Stimulated activated CD4-positive, alpha-beta T cell treated with anti-CD3 and anti-CD28 coated beads, Interleukin-2, amount 100 ng/mL, for 4 hours (primary cell): ENCODE results near the gene ITGB1.
A peak's percentile ranks its signal among the peaks of the same experiment; 100 is the strongest.
"Not testable (repeated sequence)": the region's sequence is repeated elsewhere in the genome, so short reads cannot be mapped to it uniquely, and the experiment has no call there.

ENCODE experiments used
- DNase-seq: peaks from one replicate; pipeline ENCODE4 v3.0.0-alpha.2; 2020; ENCODE audit warnings: low read depth

ITGB1 gene

DNA sequence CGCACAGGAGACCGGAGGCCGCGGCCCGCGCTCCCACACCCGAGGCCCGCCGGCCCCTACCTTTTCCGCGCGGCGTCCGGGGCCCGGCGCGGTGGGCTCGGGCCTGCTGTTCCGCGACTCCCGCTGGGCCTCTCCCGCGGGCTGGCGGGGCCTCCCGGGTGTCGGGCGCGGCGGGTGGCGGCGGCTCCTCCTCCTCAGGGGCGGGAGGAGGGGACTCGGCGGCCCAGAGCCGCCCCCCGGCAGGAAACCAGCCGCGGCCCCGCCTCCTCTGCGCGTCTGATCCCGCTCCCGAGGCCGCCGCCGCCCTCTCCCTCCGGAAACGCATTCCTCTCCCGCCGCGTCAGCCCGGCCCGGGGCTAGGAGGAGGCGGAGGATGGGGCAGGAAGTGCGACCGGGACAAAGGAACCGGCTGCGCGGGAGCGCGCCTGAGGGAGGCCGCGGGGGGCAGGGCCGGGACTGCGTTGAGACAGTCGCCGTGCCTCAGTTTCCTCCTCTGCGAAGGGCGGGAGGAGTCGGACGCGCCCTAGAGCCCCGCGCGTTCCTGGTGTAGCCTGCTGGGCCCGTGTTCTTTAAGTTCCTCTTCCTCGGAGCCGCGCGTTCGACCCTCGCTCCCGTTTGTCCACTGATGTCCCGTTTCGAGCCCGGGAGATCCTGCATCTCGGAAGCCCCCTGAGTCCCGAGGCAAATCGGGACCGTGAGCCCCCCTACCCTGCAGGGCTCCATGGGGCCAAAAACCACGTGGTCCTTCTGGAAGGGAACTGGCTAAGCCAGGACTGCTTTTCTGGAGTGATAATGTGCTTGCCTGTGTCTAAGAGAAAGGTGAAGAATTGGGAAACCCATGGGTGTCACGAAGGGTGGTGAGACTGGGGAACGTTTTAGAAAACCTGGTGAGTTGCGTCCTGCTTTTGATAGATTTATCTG lies at the start of gene ITGB1:
ITGB1 (minus strand) TSS at position 146 of the 921 bp plus-strand sequence. CDS start 22,672 bp downstream, outside the sequence.
- DNase-seq, result peak; percentile 77

DNA sequence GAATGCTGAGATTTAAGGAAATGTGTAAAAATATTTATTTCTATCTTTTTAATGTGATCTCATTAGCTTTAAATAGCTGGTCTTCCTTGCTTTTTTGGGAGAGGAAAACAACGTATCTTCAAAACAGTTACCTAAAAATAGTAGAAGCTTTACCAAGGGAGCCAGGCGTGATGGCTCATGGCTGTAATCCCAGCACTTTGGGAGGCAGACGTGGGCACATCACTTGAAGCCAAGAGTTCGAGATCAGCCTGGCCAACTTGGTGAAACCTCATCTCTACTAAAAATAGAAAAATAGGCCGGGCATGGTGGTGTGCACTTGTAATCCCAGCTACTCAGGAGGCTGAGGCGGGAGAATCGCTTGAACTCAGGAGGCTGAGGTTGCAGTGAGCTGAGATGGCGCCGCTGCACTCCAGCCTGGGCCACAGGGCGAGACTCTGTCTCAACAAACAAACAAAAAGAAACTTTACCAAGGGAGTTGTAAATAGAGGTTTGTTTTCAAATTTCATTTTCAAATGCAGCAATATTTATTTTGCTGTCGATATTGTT lies 48.4 kb upstream of the ITGB1 start:
- no peak for DNase-seq

DNA sequence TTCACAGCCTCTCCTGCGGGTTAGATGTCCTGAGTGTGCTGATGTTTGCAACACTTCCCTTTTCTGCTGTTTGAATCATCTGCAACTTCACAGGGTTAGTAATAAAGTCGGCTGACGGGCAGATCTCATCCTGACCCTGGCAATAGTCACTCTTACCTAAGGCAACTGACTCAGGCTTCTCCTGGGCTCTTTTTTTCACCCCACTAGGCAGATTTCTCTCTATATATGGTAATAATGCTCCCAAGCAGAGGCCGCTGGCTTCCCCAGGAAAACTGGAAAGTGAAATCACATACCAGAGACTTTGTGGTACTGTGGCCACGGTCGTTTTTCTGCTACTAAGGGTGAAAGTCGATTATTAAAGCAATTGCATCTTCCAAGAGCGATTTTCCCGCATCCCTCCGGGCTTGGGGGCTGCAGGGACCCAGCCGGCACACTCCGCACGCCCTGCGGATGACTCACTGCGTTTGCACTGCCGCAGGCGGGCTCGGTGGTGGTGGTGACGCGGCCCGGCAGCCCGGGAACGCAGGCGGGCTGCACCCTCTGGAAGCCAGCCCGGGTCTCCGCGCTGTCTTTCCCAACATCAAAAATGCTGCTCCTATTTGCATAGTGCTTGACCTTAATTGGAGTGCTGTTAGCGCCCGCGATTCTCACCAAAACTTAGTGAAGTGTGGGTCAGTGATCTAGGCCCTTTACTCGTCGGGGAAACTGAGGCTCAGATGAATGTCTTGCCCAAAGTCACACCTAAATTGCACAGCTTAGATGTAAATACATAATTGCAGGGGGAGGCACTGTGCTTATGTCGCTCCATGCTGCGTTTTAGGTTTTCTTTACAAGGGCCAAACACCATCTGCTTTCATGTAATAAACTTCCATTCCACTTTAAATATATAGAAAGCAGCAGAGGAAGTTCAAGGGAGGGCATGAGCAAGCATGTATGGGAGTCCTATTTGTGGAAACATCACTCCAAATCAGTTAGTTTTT lies 47.6 kb upstream of the ITGB1 start:
- DNase-seq, result peak; percentile 41

DNA sequence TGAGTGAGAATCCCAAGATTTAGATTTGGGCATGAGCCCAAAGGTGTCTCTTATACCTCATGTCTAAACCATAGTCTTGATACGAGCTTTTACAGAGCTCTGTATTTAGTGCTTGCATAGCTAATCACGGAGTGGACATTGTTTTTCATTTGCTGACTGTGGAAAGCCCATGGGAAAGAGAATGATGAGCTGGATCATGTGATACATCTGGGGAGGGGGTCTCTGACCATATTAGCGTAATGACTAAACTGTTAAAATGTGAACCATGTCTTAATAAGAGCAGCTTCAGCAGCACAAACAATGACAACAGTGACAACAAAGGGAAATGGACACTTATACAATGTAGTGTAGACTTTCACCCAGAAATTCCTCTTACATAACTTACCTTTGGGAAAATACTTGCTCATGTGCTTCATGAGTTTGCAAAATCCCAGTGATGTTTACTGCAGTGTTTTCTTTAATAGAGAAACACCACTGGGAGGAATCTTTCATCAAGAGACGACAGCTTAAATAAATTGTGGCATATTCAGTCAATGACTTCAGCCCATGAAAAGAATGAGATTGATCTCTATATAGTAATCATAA lies 44.0 kb upstream of the ITGB1 start:
- DNase-seq, result no peak

DNA sequence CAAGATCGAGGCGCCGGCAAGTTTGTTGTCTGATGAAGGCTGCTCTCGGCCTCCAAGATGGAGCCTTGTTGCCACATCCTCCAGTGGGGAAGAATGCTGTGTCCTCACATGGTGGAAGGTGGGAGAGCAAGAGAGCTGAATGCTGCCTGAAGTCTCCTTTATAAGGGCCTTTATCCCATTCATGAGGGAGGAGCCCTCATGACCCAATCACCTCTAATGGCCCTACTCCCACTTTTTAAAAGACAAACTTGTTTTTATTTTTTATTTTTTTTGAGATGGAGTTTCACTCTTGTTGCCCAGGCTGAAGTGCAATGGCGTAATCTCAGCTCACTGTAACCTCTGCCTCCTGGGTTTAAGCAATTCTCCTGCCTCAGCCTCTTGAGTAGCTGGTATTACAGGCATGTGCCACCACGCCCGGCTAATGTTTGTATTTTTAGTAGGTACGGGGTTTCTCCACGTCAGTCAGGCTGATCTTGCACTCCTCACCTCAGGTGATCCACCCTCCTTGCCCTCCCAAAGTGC lies 40.1 kb upstream of the ITGB1 start:
- not testable (repeated sequence) for DNase-seq

DNA sequence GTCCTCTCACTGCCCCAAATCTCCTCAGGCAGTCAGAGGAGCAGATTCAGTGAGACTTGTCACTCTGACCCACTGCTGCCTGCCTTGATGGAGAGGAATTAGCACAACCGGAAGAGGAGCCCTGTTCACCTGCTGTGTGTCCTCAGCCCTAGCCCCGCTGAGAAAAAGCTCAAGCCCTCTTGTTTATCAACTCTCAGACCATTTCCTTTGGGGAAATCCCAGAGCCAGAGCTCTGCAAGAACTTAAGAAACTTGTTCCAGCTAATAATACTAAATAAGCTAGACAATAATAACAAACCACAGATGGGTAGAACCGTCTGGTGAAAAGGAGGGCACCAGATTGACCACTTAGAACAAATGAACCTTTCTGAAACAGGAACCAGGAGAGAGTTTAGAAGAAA lies 37.7 kb upstream of the ITGB1 start:
- DNase-seq, result no peak

DNA sequence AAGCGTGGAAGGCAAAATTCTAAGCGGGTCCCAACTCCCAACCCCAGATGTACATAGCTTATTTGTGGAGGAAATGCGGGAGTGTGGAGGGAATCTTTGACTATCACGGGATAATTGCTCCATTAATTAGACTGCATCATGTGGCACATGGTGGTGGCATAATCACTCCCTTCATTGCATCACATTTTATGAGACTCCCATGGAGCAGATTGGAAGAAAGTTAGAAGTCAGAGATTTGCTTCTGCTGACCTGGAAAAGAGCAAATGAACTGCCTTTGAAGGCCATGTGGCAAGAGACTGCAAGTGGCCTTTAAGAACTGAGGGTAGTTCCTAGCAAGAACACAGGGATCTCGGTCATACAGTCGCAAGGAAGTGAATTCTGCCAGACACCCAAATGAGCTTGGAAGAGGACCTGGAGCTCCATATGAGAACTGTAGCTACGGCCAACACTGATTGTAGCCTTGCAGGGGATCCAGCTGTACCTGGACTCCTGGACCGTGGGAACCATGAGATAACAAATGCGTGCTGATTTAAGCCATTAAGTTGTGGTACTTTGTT lies 37.1 kb upstream of the ITGB1 start:
- no peak for DNase-seq

DNA sequence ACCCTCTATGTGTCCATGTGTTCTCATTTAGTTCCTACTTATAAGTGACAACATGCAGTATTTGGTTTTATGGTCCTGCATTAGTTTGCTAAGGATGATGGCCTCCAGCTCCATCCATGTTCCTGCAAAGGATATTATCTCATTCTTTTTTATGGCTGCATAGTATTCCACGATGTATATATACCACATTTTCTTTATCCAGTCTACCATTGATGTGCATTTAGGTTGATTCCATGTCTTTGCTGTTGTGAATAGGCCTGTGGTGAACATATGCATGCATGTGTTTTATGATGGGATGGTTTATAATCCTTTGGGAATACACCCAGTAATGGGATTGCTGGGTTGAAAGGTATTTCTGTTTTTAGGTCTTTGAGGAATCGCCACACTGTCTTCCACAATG lies 36.6 kb upstream of the ITGB1 start:
- not testable (repeated sequence) for DNase-seq

DNA sequence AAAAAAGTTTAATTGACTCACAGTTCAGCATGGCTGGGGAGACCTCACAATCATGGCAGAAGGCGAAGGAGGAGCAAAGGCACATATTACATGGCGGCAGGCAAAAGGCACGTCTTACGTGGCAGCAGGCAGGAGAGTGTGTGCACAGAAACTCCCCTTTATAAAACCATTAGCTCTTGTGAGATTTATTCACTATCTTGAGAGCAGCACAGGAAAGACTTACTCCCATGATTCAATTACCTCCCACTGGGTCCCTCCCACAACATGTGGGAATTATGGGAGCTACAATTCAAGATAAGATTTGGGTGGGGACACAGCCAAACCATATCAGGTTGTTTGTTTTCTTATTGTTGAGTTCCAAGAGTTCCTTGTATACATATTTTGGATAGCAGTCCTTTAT lies 34.3 kb upstream of the ITGB1 start:
- DNase-seq, result not testable (repeated sequence)

DNA sequence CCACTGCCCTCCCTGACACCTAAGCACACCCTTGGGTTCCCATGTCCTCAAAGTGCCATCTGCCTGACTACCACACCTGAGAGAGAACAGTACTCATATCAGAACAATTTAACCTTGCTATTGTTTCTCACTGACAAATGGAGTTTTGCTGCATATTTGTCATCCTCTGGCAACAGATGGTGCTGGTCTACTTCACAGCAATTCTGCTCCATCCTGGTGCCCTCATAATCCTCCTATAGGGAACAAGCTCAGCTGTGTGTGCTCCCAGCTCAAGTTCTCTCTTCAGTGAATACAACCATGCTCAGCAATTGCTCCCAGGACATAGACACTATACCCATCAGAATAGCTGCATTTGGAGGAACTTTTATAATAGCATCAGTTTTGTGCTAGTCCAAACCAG lies 32.8 kb upstream of the ITGB1 start:
- DNase-seq, result no peak

DNA sequence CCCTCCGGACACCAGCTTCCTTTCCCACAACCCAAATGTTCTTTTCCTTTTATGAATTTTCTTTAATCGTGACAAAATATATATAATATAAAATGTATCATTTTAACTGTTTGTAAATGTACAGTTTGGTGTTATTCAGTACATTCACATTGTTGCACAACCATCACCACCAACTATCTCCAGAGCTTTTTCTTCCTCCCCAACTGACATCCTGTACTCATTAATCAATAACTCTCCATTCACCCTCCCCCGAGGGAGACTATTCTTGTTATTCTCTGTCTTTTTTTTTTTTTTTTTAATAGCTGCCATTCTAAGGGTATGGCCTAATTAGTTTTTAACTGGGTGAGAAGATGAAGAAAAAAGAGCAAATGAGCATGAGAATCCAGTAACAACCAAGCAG lies 30.6 kb upstream of the ITGB1 start:
- no peak for DNase-seq

DNA sequence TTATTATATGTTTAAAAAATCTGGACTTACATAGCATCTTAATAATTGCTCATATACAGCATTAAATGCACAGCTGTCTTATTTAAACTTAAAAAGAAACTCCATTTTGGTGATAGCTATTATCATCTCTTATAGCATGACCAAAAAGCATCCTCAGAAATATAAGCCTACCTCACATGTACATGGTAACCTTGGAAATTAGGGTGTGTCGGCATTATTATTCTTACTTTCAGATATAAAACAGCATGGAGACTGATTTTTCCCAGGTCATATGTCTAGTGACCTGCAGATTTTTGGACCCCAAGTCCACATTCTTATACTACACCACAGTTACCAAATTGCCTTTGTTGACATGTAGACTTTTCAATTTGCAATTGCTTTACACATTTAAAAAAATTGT lies 29.1 kb upstream of the ITGB1 start:
- no peak for DNase-seq

DNA sequence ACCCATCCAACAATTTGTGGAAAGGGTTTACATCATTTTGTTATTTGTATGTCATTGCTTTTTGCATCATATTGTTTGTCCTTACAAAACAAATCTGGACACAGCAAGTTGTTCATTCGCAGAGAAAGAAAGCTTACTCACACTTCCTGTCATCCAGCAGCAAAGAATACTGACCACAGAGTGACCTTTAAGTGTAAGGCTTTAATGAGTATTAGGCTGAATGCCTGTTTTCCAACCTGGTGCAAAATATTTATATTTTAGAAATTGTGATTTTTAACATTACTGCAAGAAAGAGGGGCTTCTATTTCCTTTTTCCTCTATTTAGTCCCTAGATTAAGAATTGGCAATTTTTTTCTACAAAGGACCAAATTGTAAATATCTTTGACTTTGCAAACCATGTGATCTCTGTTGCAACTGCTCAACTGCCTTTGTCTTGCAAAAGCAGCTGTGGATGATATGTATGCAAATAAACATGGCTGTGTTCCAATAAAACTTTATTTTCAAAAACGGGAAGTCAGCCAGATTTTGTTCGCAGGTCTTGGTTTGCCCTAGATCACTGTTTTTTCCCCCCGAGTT lies 27.8 kb upstream of the ITGB1 start:
- no peak for DNase-seq

DNA sequence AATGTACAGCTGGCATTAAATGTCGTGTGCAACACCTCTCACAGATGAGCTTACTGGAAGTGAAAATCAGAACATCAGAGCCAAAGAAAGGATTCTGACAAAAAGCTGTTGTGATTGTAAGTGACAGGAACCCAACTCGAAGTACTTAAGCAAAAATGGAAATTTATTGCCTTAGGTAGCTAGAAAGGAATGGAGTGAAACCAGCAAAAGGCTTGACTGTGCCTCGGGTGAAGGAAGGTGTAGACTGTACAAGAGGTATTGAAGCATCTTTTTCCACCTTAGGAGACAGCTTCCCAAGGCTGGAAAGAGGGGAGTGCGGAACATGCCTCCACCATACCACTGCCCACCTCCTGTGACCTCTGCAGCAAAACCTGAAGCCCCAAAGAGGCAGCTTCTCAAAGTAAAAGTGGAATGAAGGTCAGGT lies 27.3 kb upstream of the ITGB1 start:
- DNase-seq, result no peak

DNA sequence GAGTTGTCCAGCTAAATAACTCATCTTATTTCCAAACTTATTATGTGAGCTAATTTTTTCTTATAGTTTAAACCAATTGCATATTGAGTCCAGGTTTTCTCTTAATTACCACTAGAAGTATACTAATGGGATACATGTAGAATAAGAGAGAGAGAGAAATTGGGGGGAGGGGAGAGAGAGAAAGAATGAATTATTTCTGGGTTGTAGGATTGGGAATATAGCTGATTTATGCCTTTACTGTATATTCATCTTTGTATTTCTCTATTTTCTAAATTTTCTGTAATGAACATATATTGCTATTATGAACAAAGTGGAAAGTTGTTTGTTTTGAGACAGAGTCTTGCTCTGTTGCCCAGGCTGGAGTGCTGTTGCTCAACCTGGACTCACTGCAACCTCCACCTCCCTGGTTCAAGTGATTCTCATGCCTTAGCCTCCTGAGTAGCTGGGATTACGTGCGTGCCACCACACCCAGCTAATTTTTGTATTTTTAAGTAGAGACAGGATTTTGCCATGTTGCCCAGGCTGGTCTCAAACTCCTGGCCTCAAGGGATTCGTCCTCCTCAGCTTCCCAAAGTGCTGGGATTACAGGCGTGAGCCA lies 26.1 kb upstream of the ITGB1 start:
- no peak for DNase-seq

DNA sequence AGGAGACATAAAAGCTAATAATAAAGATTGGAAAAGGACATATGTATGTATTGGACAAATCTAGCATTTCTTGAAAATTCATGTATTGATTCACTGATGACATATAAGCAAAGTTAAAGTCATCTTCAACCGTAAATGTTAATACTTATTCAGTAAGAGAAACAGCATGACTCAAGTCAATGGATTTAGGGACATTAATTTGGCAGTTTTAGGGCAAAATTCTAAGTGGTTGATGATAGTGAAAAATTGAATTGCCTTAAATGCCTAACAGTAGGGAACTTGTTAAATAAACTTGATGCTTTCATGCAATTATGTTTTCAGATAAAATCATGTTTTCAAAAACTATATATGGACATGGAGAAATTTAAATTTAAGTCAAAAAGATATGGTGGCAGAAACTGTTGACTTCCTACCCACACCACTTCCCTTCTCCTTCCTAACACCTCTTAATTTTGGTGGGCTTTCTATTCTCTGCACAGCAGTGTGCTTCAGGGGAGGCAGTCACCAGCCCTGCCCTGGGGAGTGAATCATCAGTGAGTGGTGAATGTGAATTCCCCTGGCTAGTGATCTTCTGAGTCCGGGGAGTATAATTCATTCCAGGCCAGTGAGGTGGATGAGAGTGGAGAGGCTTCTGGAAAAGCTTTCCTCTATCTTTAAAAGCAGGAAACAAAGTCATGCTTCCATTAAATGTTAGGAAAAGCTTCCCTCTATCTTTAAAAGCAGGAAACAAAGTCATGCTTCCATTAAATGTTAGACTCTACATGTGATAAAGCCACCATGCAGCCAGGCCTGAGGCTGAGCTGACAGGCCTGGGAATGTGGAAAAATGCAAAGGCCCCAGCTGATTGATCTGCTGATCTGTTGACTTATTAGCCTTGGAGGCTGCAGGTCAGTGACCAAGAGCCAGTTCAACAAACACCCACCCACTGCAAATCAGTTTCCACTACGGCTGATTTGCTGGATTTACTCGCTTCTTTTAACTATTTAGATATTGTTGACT lies 25.2 kb upstream of the ITGB1 start:
- no peak for DNase-seq

DNA sequence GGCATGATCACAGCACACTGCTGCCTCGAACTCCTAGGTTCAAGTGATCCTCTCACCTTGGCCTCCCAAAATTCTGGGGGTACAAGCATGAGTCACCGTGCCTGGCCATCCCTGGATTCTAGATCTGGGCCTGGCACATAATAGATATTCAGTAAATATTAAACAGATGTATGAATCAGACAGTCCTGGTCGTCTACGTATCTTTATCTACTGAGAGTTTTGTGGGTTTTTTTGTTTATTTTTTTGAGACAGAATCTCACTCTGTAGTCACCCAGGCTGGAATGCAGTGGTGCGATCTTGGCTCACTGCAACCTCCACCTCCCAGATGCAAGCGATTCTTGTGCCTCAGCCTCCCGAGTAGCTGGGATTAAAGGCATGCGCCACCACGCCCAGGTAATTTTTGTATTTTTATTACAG lies 24.3 kb upstream of the ITGB1 start:
- DNase-seq, result no peak

DNA sequence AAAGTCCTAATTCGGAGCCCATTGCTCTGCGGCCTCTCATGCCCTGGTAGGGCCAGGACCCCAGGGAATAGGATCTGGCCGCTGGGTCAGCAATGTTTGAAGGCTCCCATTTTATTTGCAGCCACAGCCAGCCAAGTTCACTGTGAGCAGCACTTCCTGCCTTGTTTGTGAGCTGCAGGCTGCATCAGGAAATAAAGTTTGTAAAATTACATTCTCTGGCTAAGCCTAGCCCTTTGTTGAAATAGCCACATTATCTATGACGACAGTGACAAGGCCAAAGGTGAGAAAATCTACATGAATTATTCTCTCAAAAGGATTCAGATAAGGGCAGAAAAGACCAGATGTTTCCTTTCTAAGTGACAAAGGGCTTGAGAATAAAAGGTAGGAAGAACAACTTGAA lies 23.7 kb upstream of the ITGB1 start:
- no peak for DNase-seq
